Activated CD8-positive, alpha-beta memory T cell treated with anti-CD3 and anti-CD28 coated beads, Interleukin-2, amount 50 U/mL, for 4 hours (primary cell): Measurements from ENCODE around the gene IGF2.

Experiments used
- DNase-seq: peaks from one replicate; pipeline ENCODE4 v3.0.0-alpha.2; 2020

Gene IGF2

GRCh38 chr11:2153581-2154194, 14.5 kb upstream of the IGF2 start:
- DNase-seq: no peak

DNA sequence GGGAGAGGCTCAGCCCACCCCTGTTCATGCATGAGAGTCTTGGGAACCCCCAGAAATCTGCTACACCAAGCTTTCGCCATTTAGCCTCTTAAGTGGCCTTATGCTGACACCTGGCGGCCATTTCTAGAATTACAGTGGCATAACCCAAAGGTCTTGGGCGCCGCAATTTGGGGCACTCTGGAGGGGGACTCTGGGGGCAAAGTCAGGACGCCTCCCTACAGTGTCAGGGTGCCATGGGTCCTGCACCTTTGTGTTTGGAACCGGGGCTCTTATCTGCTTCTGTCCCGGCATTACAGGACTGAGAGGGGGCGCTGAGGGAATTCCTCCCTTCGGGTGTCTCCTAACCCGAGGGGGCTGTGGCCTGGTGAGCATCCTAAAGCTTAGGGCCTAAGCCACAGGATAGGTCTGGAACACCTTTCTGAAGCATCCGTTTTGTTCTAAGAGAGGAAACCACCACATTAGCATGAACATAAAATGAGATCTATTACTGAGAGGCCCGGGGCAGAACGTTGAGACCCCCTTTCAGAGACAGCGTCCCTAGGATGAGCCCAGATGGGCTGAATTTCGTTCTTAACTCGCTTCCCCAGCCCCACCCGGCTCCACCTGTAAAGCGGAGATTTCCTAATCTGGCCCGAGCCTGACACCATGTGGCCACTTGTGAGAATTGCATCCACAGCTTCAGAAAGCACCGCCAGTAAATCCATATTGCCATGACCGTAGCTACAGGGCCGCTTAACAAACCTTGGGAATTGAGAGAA, 12.5 kb upstream of the IGF2 start:
- DNase-seq: peak; percentile 81

GRCh38 chr11:2149864-2150847, 11.0 kb upstream of the IGF2 start:
- DNase-seq: no peak

GRCh38 chr11:2149460-2149859, 10.3 kb upstream of the IGF2 start:
- DNase-seq: no peak

DNA sequence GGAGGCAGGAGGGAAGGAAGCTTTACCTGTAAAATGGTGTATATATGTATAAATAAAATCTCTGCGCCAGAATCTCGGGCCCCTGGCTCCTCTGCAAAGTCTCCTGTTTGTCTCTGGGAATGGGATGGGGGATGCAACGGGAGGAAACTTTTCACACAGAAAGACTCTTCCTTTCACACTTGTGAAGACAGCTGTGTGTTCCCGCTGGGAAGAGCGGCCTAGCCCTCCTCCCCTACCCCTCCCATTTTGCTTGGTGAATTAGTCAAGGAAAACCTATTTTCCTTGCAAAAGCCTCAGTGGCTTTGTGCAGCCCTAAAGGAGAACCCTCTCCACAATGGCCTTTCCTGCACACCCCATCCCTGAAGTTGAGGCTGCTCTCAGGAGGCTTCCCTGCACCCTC, 9.4 kb upstream of the IGF2 start:
- no peak for DNase-seq

DNA sequence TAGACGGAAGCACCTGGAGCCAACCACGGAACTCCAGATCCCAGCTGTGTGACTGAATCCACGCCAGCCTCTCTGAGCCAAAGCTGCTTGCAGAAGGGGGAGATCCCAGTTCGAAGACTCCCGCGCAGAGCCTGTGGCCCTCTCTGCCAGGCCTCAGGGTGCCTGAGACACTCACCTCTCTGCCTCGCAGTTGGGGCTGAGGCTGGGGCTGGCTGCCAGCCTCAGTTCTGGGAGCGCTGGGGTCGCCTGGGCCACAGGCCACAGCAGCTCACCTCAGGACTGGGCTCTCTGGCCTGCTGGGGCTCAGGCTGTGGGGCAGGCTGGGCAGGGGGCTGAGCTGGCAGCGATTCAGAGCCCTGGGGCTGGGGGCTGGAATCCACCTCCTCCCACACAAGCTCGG, 8.2 kb upstream of the IGF2 start:
- DNase-seq: no peak

GRCh38 chr11:2146051-2146450, 6.9 kb upstream of the IGF2 start:
- DNase-seq: no peak

DNA sequence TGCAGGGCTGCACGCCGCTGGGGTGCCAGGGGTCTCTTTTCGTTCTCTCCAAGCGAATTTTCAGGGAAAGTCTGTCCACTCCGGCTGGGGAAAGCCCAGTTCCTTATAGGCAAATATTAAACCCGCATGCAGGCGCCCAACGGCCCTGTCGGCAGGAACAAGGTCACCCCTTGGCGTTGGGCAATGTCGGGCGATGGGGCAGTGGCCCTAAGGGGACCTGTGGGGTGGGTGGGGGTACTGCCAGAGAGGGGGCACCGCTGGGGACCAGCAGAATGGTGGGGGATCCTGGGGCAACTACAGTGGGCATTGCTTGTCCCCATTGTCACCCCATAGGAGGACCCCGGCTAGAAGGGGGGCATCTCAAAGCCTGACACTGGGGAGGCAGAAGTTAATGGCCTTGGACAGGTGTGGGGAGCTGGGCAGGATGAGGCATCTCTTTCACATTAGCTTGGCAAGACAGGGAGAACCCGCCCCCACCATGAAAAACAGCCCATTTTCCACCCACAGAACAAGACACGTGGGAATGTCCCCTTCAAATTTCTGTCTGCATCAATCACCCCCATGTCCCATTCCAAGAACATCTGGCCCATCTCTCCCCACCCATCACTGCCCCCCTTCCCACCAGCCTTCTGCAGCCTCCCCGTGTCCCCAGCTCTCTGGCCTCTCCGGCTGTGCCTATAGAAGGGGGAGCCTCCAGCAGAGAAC, 5.5 kb upstream of the IGF2 start:
- DNase-seq: no peak

DNA sequence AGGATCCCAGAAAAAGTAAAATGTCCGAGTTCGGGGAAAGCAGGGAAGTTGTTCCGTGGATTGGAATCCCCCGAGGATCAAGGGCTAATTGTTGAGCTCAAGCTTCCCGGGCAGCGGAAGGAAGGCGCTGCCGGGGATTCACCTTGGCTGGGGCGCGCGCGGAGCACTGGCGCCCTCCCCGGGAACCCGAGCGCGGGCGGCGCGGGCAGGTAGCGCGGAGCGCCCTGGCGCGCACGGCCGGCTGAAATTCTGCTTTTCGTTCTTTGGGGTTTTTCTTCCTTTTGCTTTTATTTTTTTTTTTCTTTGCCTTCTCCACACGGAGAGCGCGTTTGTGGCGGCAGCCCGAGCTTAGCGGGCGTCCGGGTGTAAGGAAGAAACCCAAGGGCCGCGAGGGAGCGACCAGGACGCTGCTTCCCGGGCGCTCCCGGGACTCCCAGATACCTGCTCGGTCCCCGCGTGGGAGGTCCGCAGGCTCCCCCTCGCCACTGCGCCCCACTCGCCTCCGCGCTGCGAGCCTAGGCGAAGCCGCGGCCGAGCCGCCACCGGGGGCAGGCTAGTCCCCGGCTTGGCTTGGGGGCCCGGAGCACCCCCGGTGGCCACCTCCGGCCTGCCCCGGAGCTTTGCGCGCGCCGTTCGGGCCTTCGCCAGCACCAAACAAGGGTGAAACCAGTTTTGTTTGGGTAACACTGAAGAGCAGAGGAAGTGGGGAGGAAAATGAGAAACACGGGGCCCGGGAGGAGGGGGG, 4.8 kb upstream of the IGF2 start:
- DNase-seq: no peak

DNA sequence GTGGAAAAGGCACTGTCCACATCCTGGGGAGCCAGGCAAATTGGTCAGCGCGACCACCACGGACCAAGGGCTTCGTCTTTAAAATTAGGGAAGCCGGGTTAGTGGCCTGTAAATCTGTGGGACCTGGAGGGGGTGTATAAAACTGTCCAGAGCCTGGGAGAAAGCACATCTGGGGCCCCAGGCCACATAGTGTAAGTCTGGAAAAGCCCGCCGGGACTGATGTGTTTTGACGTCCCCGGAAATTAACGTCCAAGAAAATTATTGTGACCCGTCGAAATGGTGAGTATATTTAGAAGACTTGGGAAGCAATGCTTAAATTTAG, 4.2 kb upstream of the IGF2 start:
- no peak for DNase-seq

DNA sequence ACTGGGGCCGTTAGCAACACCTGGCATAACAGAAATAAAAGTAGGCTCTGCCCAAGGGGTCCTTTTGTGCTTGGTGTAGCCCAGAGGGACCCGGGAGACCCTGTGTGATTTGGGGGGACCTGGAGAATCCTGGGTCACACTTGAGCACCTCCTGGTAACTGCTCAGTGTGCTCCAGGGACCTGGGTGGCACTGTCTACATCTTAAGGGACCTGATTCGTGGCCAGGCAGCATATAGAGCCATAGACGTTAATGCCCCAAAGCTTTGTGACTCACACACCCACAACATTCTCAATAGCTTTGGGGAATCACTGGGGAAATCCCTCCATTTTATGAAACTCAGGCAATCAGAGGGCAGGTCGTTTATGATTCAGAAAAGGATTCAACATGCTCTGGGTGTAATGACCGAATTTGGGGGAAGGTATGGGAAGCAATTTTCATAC, 3.6 kb upstream of the IGF2 start:
- DNase-seq: no peak

DNA sequence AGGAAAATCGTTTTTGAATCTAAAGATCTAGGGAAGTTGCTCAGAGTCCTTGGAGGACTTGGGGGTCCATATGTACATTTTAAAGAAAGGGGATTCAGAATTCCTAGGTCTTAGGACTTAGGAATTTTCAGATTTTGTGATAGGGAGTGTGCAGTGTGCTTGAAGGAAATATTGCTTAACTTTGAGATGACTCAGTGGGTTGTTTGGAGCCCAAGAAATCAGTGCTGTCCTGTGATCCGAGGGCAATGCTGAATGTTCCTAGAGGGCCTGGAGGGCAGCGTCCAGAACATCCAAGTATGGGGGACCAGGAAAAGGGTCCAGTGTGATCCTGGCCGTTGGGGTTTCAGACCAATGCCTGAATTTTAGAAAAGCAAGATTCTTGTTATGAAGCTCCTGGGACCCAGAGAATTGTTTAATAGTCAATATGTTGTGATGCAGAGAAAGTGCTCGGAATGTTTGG, 3.1 kb upstream of the IGF2 start:
- DNase-seq: no peak

- DNase-seq: no peak
Observed at GRCh38 chr11:2140411-2141400, 1.5 kb upstream of the IGF2 start.

DNA sequence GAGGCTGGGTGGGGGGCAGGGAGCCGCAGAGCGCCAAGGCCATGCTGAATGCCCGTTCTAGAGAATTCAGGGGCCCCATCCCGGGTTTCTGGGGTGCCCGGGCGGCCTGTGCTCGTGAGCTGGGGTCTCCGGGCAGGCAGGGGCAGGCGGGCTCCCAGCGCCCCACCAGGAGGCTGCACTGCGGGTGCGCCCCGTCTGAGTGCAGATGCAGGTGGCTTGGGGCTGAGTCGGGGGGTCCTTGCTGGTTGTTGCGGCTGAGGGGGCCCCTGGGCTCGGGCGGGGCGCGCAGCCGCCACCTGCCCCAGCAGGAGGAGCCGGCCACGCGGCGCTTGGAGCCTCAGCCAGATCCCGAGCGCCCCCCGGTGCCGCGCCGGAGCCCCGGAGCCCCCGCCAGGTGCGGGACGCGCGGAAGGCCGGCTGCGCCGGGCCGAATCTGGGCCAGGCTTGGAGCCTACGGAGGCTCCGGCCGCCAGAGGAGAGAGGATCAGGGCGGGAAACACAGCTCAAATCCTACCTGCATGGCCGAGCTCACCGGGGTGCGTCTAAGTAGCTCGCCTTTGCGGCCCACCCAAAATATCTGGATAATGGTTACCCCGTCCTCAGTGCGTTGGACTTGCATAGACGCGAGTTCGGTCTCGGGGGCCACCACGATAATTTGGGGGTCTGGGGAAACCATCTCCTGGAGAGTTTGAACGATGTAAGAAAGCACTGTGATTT, 590 bp upstream of the IGF2 start:
- DNase-seq: no peak

DNA sequence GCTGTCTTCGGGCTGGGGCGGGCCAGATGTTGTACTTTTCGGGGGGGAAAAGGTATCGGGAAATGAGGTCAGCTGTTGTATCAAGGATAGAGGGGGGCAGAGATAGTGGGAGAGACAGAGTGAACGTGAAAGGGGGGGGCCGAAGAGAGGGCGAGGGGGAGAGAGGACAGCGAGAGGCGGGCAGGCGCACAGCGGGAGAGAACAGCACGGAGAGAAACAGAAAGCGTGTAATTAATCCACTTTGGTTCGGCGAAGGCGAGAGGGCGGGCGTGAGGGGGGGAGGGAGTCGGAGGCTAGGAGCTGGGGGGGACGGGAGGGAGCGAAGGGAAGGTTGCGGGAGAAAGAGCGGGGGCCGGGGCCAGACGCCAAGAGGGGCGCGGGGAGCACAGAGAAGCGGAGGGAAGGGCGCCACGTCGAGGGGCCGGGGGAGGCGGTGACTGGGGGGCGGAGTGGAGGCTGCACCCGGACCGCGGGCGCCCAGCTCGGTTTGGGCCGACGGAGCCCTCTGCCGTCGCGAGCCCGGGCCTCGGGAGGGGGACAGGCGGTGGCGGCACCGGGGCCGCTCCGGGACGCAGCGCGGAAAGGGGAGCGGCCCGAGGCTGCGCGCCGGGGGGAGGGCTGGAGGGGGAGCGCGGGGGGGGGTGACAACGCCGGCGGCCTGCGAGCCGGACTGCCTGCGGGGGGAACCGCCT, 612 bp downstream of the IGF2 start:
- DNase-seq: no peak

DNA sequence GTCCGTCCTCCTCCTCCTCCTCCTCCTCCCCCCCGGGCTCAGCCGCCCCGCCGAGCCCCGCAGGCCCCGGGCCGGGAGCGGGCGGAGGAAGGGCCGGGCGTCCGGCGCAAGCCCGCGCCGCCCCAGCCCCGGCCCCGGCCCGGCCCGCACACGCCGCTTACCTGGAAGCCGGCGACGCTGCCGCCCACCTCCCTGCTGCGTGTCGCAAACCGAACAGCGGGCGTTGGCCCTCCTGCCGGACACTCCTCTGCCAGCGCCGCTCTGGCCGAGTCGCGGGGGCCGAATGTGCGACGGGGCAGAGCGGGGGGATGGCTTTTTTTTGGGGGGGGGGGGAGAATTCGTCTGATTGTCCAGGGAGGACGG, 1.1 kb downstream of the IGF2 start:
- DNase-seq: no peak

GRCh38 chr11:2137202-2138067, 1.8 kb downstream of the IGF2 start:
- DNase-seq: no peak

DNA sequence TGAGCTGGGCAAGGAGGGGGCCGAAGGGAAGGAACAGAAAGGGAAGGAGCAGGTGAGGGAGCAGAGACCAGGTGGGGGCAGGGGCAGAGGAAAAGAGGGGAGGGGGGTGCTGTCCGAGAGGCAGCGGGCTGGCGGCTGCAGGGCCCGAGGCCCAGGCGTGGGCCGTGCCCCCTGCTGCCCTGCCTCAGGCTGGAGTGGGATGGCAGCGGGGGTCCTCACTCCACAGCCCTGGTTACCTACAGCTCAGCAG, 2.3 kb downstream of the IGF2 start:
- DNase-seq: no peak
